Posterior vena cava (tissue), 2 donors: ENCODE measurements around the gene LRP1B. TPM values are rescaled to one million over a fixed set of nuclear protein-coding genes. Genes with fewer than 3 reads are reported as not detected.

ENCODE experiments used
- DNase-seq: peaks from one replicate; pipeline ENCODE4 v3.0.0-alpha.2; 2020; ENCODE audit warnings: low spot score
- intact Hi-C, 2 donors: fragments of 100-400 bp; cut with DNase I; formaldehyde crosslinking; loops; one replicate each; pipeline versions ENCODE4 v1.14.1 to v1.14.2; 2022 to 2023
- total RNA-seq, 2 donors: library from RNA; stranded (reverse); fragmentation: NEBNext Ultra II Directional; extraction: Animal tissue kit (Norgen Biotek cat#: 25700); gene quantifications; one replicate each; pipeline ENCODE4 v1.2.1, GENCODE V29; 2021
- donor health status: DM: yes; HTN: yes; CAD: no.
- donor health status: DM: yes; HTN: yes; CAD: no.

Gene LRP1B
- total RNA-seq, 2 donors from 2014 or later = 0.46 to 0.48 TPM

GRCh38 chr2:141647353-141647752, 483.5 kb downstream of the LRP1B start:
- intact Hi-C loops = no loop called here
- DNase-seq = no peak

- intact Hi-C loops = no loop called here
Measured at GRCh38 chr2:141641462-141641861, 489.4 kb downstream of the LRP1B start.

GRCh38 chr2:141639809-141640208, 491.0 kb downstream of the LRP1B start:
- no peak for DNase-seq
- intact Hi-C loops = no loop called here

More at GRCh38 chr2:141641462-141641861, 489.4 kb downstream of the LRP1B start:
- DNase-seq = no peak

- DNase-seq = no peak
- intact Hi-C loops = no loop called here
Measured at GRCh38 chr2:141633132-141633531, 497.7 kb downstream of the LRP1B start.

- intact Hi-C loops = no loop called here
- DNase-seq = no peak
Measured at GRCh38 chr2:141630407-141630930, 500.3 kb downstream of the LRP1B start.

- DNase-seq = no peak
- intact Hi-C loops = no loop called here
Measured at GRCh38 chr2:141620372-141620771, 510.4 kb downstream of the LRP1B start.

GRCh38 chr2:141618457-141618856, 512.4 kb downstream of the LRP1B start:
- intact Hi-C loops = no loop called here
- no peak for DNase-seq

- DNase-seq = no peak
- intact Hi-C loops = no loop called here
Measured at GRCh38 chr2:141611981-141612380, 518.8 kb downstream of the LRP1B start.

GRCh38 chr2:141611176-141611571, 519.6 kb downstream of the LRP1B start:
- intact Hi-C loops = no loop called here
- DNase-seq = no peak

GRCh38 chr2:141610564-141611175, 520.1 kb downstream of the LRP1B start:
- intact Hi-C loops = no loop called here

GRCh38 chr2:141605163-141605562, 525.7 kb downstream of the LRP1B start:
- DNase-seq = no peak
- intact Hi-C loops = loop anchor here in 1 of 2 donors (2.0 kb wide), 1 partner anchor 50 kb away; no protein-coding TSS in a partner anchor

More at GRCh38 chr2:141610564-141611175, 520.1 kb downstream of the LRP1B start:
- no peak for DNase-seq

GRCh38 chr2:141601511-141602152, 529.2 kb downstream of the LRP1B start:
- intact Hi-C loops = no loop called here
- DNase-seq = no peak

GRCh38 chr2:141599721-141600120, 531.1 kb downstream of the LRP1B start:
- DNase-seq = no peak
- intact Hi-C loops = no loop called here

GRCh38 chr2:141598982-141599381, 531.8 kb downstream of the LRP1B start:
- DNase-seq = no peak
- intact Hi-C loops = no loop called here

- intact Hi-C loops = no loop called here
Measured at GRCh38 chr2:141595316-141595920, 535.4 kb downstream of the LRP1B start.

GRCh38 chr2:141591787-141592186, 539.0 kb downstream of the LRP1B start:
- intact Hi-C loops = no loop called here
- no peak for DNase-seq

More at GRCh38 chr2:141595316-141595920, 535.4 kb downstream of the LRP1B start:
- no peak for DNase-seq

GRCh38 chr2:141590620-141591019, 540.2 kb downstream of the LRP1B start:
- DNase-seq = no peak
- intact Hi-C loops = no loop called here

GRCh38 chr2:141589314-141589713, 541.5 kb downstream of the LRP1B start:
- DNase-seq = no peak
- intact Hi-C loops = no loop called here

GRCh38 chr2:141586985-141587384, 543.8 kb downstream of the LRP1B start:
- no peak for DNase-seq
- intact Hi-C loops = no loop called here

- intact Hi-C loops = no loop called here
- DNase-seq = no peak
Measured at GRCh38 chr2:141582213-141582612, 548.6 kb downstream of the LRP1B start.
